ENCODE measurements around the gene SUB1.
"Not testable (repeated sequence)": the region's sequence is repeated elsewhere in the genome, so short reads cannot be mapped to it uniquely, and the experiment has no call there.

SUB1 gene

GRCh38 chr5:32628049-32628844, 42.9 kb downstream of the SUB1 start:
- H3K4me3 ChIP-seq (replicated peaks; ENCODE audit: low read depth, low read length): no peak overlapping the region
- DNase-seq (ENCODE audit: extremely low read depth, low read depth): no peak
- TF ChIP-seq CTCF (IDR thresholded peaks at IDR 0.05; ENCODE audit: low read depth, low read length, missing control alignments): no peak

GRCh38 chr5:32630867-32631491, 45.6 kb downstream of the SUB1 start:
- no peak overlapping the region for H3K4me3 ChIP-seq (replicated peaks; ENCODE audit: low read depth, low read length)
- TF ChIP-seq CTCF (IDR thresholded peaks at IDR 0.05; ENCODE audit: low read depth, low read length, missing control alignments): no peak
- no peak for DNase-seq (ENCODE audit: extremely low read depth, low read depth)

GRCh38 chr5:32633017-32633416, 47.7 kb downstream of the SUB1 start:
- not testable (repeated sequence) for DNase-seq (ENCODE audit: extremely low read depth, low read depth)

GRCh38 chr5:32638309-32638708, 53.0 kb downstream of the SUB1 start:
- no peak overlapping the region for H3K4me3 ChIP-seq (replicated peaks; ENCODE audit: low read depth, low read length)
- TF ChIP-seq CTCF (IDR thresholded peaks at IDR 0.05; ENCODE audit: low read depth, low read length, missing control alignments): no peak
- DNase-seq (ENCODE audit: extremely low read depth, low read depth): no peak

More at GRCh38 chr5:32633017-32633416, 47.7 kb downstream of the SUB1 start:
- not testable (repeated sequence) for H3K4me3 ChIP-seq (replicated peaks; ENCODE audit: low read depth, low read length)

- H3K4me3 ChIP-seq (replicated peaks; ENCODE audit: low read depth, low read length): no peak overlapping the region
- no peak for DNase-seq (ENCODE audit: extremely low read depth, low read depth)
- TF ChIP-seq CTCF (IDR thresholded peaks at IDR 0.05; ENCODE audit: low read depth, low read length, missing control alignments): no peak
Measured at GRCh38 chr5:32639943-32640342, 54.6 kb downstream of the SUB1 start.

- no peak overlapping the region for H3K4me3 ChIP-seq (replicated peaks; ENCODE audit: low read depth, low read length)
- no peak for DNase-seq (ENCODE audit: extremely low read depth, low read depth)
- no peak for TF ChIP-seq CTCF (IDR thresholded peaks at IDR 0.05; ENCODE audit: low read depth, low read length, missing control alignments)
Measured at GRCh38 chr5:32642276-32643002, 57.1 kb downstream of the SUB1 start.

GRCh38 chr5:32645246-32645645, 59.9 kb downstream of the SUB1 start:
- H3K4me3 ChIP-seq (replicated peaks; ENCODE audit: low read depth, low read length): no peak overlapping the region
- no peak for DNase-seq (ENCODE audit: extremely low read depth, low read depth)
- no peak for TF ChIP-seq CTCF (IDR thresholded peaks at IDR 0.05; ENCODE audit: low read depth, low read length, missing control alignments)

All from HFF-Myc (cell line).